Upper lobe of left lung (tissue), 6 donors: ENCODE data around the gene XIRP2. TPM values are rescaled to one million over a fixed set of nuclear protein-coding genes. Genes with fewer than 3 reads are reported as not detected.

Source experiments
- ATAC-seq, 2 donors: fragments of 200-7000 bp; cut with Tn5 transposase; one replicate each; pipeline ENCODE4 v1.9.1; 2022; ENCODE audit warnings: mild to moderate bottlenecking in 2 of 2, moderate library complexity in 2 of 2; ENCODE audit not compliant: low FRiP score in 2 of 2
- DNase-seq, 2 donors: peaks; one replicate each; pipeline ENCODE4 v3.0.0-alpha.2; 2019 to 2020
- H3K27ac ChIP-seq, 4 donors: fragments of 200-600 bp; sonication (generic); one replicate each; pipeline ENCODE4 v1.5.1; 2016 to 2019
- H3K27me3 ChIP-seq, 4 donors: fragments of 200-600 bp; sonication (generic); one replicate each; pipeline ENCODE4 v1.5.1; 2017 to 2019
- H3K36me3 ChIP-seq, 4 donors: fragments of 200-600 bp; sonication (generic); one replicate each; pipeline ENCODE4 v1.5.1; 2016 to 2019
- H3K4me1 ChIP-seq, 4 donors: fragments of 200-600 bp; sonication (generic); one replicate each; pipeline ENCODE4 v1.5.1; 2018 to 2019
- H3K4me3 ChIP-seq, 4 donors: fragments of 200-600 bp; sonication (generic); one replicate each; pipeline ENCODE4 v1.5.1; 2017 to 2019; ENCODE audit warnings: mild to moderate bottlenecking in 2 of 4, moderate library complexity in 1 of 4
- H3K9me3 ChIP-seq, 4 donors: fragments of 200-600 bp; sonication (generic); one replicate each; pipeline ENCODE4 v1.5.1; 2018 to 2019
- CTCF ChIP-seq, 6 experiments: fragments of 450-650 bp in 4 of 6; fragments of 200-600 bp in 2 of 6; sonication (generic) in 2 of 6; IDR thresholded peaks; one replicate each; pipeline ENCODE4 v1.5.1; 2016 to 2019; ENCODE audit warnings: antibody characterized with exemption in 6 of 6
- EP300 ChIP-seq, 4 donors: sonication (generic); formaldehyde crosslinking; IDR thresholded peaks; one replicate each; pipeline ENCODE4 v1.5.1; 2017; ENCODE audit warnings: antibody characterized with exemption in 4 of 4, control low read depth in 2 of 4
- POLR2A ChIP-seq, 4 donors: fragments of 450-650 bp; IDR thresholded peaks; one replicate each; pipeline ENCODE4 v1.5.1; 2016 to 2017; ENCODE audit warnings: antibody characterized with exemption in 4 of 4, mild to moderate bottlenecking in 2 of 4
- POLR2AphosphoS5 ChIP-seq, 2 donors: sonication (generic); formaldehyde crosslinking; IDR thresholded peaks; one replicate each; pipeline ENCODE4 v1.5.1; 2017; ENCODE audit warnings: antibody characterized with exemption in 2 of 2
- WGBS, 2 donors: methylation state at CpG; one replicate each; pipeline ENCODE4 v1.1.5; 2017 to 2018; 5-methylcytosine and 5-hydroxymethylcytosine counted together
- total RNA-seq, 6 donors: library from RNA; depleted of rRNA in 4 of 6; stranded (reverse); fragments of >200 nt in 4 of 6; gene quantifications; one replicate each; pipeline versions ENCODE4 v1.1.0 to v1.2.1, GENCODE V29; 2016 to 2021
- donor health status: DM: no; HTN: no; CAD: no; lungs with moderate emphysema.
- donor health status: DM: no; HTN: yes; CAD: no; lungs with severe emphysema.

XIRP2 gene
- total RNA-seq, 6 donors from 2014 or later = under 0.01 to 0.89 (median 0.33) TPM; not detected in 2

GRCh38 chr2:167132066-167132465, 243.8 kb downstream of the XIRP2 start:
- H3K4me3 ChIP-seq = no peak overlapping the region
- H3K27me3 ChIP-seq = no peaks in the 10 kb centered on the region
- no peaks in the 10 kb centered on the region for H3K4me1 ChIP-seq
- no peaks in the 10 kb centered on the region for H3K9me3 ChIP-seq
- DNase-seq = no peak
- TF ChIP-seq POLR2A (IDR thresholded peaks at IDR 0.05) (no peak), EP300 (IDR thresholded peaks at IDR 0.05) (no peak), CTCF (IDR thresholded peaks at IDR 0.05) (no peak), POLR2AphosphoS5 (IDR thresholded peaks at IDR 0.05) (no peak)
- H3K36me3 ChIP-seq = no peaks in the 10 kb centered on the region
- no peak for ATAC-seq
- WGBS, 2 donors = 88 to 100% methylated on average over 1 of the region's 1 CpG
- H3K27ac ChIP-seq = no peak overlapping the region

GRCh38 chr2:167132906-167133555, 244.8 kb downstream of the XIRP2 start:
- Histone ChIP-seq H3K27ac (no peak overlapping the region), H3K36me3 (no peaks in the 10 kb centered on the region), H3K27me3 (no peaks in the 10 kb centered on the region), H3K4me1 (no peaks in the 10 kb centered on the region), H3K4me3 (no peak overlapping the region), H3K9me3 (no peaks in the 10 kb centered on the region)
- DNase-seq (no peak), ATAC-seq (no peak)
- TF ChIP-seq EP300 (IDR thresholded peaks at IDR 0.05) = no peak
- no peak for TF ChIP-seq POLR2A (IDR thresholded peaks at IDR 0.05)
- TF ChIP-seq CTCF (IDR thresholded peaks at IDR 0.05) = no peak
- no peak for TF ChIP-seq POLR2AphosphoS5 (IDR thresholded peaks at IDR 0.05)
- 86 to 95% methylated on average over 3 of the region's 3 CpGs for WGBS, 2 donors

GRCh38 chr2:167133614-167134013, 245.3 kb downstream of the XIRP2 start:
- no peaks in the 10 kb centered on the region for H3K4me1 ChIP-seq
- H3K4me3 ChIP-seq = no peak overlapping the region
- H3K9me3 ChIP-seq = no peaks in the 10 kb centered on the region
- no peak for TF ChIP-seq POLR2AphosphoS5 (IDR thresholded peaks at IDR 0.05)
- no peak for TF ChIP-seq CTCF (IDR thresholded peaks at IDR 0.05)
- TF ChIP-seq POLR2A (IDR thresholded peaks at IDR 0.05) = no peak
- TF ChIP-seq EP300 (IDR thresholded peaks at IDR 0.05) = no peak
- no peak overlapping the region for H3K27ac ChIP-seq
- H3K27me3 ChIP-seq = no peaks in the 10 kb centered on the region
- ATAC-seq (no peak), DNase-seq (no peak)
- H3K36me3 ChIP-seq = no peaks in the 10 kb centered on the region
- WGBS, 2 donors = 83 to 88% methylated on average over 2 of the region's 2 CpGs

GRCh38 chr2:167134381-167135072, 246.2 kb downstream of the XIRP2 start:
- no peak for ATAC-seq
- Histone ChIP-seq H3K4me3 (no peak overlapping the region), H3K4me1 (no peaks in the 10 kb centered on the region), H3K27me3 (no peaks in the 10 kb centered on the region), H3K9me3 (no peaks in the 10 kb centered on the region), H3K27ac (no peak overlapping the region), H3K36me3 (no peaks in the 10 kb centered on the region)
- TF ChIP-seq POLR2A (IDR thresholded peaks at IDR 0.05) (no peak), EP300 (IDR thresholded peaks at IDR 0.05) (no peak), CTCF (IDR thresholded peaks at IDR 0.05) (no peak), POLR2AphosphoS5 (IDR thresholded peaks at IDR 0.05) (no peak)
- DNase-seq = no peak
- 77 to 80% methylated on average over 6 of the region's 6 CpGs for WGBS, 2 donors
